ENCODE data around the gene ARHGEF28.

ARHGEF28 gene

DNA sequence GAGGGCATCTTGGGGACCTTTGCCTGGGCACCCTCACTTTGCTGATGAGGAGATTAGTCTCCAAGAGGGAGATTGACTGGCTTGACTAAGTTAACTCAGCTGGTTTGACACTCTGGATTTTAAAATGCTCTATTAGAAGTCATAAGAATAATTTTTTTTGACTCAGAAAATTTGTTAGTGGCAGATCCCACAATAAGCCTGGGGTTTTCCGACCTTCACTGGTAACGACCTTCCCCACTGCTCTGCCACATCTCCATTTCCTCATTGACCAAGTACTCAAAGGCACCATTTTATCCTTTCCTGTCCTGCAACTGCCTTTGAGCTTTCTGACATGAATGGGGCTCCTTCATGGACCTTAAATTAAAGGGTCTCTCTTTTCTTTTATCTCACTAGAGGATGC lies 67.0 kb downstream of the ARHGEF28 start:
- Histone ChIP-seq H3K27me3 (no peaks in the 10 kb centered on the region), H3K36me3 (no peaks in the 10 kb centered on the region), H3K4me1 (ENCODE audit: control insufficient read depth in 1 of 2, insufficient read depth in 1 of 2, low read depth in 1 of 2, low read length in 1 of 2) (no peaks in the 10 kb centered on the region), H3K4me3 (ENCODE audit: low read depth in 1 of 2, low read length in 1 of 2) (no peak overlapping the region), H3K27ac (no peak overlapping the region), H3K9me3 (no peaks in the 10 kb centered on the region)
- TF ChIP-seq, protein P1, sequence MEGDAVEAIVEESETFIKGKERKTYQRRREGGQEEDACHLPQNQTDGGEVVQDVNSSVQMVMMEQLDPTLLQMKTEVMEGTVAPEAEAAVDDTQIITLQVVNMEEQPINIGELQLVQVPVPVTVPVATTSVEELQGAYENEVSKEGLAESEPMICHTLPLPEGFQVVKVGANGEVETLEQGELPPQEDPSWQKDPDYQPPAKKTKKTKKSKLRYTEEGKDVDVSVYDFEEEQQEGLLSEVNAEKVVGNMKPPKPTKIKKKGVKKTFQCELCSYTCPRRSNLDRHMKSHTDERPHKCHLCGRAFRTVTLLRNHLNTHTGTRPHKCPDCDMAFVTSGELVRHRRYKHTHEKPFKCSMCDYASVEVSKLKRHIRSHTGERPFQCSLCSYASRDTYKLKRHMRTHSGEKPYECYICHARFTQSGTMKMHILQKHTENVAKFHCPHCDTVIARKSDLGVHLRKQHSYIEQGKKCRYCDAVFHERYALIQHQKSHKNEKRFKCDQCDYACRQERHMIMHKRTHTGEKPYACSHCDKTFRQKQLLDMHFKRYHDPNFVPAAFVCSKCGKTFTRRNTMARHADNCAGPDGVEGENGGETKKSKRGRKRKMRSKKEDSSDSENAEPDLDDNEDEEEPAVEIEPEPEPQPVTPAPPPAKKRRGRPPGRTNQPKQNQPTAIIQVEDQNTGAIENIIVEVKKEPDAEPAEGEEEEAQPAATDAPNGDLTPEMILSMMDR (IDR thresholded peaks at IDR 0.05) = no peak

DNA sequence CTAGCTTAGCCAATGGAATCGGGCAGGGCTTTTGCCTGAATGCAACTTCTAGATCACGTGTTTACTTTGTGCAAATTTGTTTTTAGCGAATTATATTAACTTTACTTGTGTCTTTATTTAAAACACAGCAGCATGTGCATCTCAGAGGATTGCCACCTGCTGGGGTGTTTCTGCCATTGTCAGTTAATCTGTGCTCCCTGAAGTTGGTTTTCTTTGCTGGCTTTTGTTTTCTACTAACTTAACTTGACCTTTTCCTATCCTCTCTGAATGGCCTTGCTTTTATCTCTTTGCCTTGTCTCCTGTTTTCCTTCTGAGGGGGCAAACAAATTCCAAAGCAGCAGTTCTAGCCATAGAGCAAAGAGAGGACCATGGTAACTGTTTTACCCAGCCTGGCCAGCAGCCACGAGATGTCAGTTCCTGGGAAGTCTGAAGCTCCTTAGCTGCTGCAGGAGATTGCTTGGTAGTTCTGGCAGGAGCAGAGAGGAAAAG lies 67.6 kb downstream of the ARHGEF28 start:
- Histone ChIP-seq H3K9me3 (no peaks in the 10 kb centered on the region), H3K27ac (no peak overlapping the region), H3K4me1 (ENCODE audit: control insufficient read depth in 1 of 2, insufficient read depth in 1 of 2, low read depth in 1 of 2, low read length in 1 of 2) (no peaks in the 10 kb centered on the region), H3K27me3 (no peaks in the 10 kb centered on the region), H3K4me3 (ENCODE audit: low read depth in 1 of 2, low read length in 1 of 2) (no peak overlapping the region), H3K36me3 (no peaks in the 10 kb centered on the region)
- TF ChIP-seq, protein P1 (IDR thresholded peaks at IDR 0.05) = no peak

DNA sequence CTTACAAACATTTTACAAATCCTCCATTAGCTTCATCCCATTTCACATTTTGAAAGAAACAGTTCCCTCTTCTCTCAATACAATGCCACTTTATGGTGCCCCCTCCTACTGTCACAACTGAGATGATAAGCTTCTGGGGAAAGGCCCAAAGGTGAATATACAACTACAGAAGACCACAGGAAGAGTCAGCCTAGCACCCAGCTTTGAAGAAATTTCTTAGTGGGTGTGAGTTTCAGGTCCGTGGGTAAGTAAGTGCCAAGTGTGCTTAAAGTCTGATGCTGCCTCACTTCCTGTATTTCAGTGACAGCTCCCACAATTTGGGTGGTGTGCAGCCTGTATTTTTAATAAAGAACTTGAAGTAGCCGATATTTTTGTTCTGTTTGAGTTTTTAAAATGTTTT lies 68.1 kb downstream of the ARHGEF28 start:
- TF ChIP-seq, protein P1 (IDR thresholded peaks at IDR 0.05) = no peak
- no peaks in the 10 kb centered on the region for H3K27me3 ChIP-seq
- H3K36me3 ChIP-seq = no peaks in the 10 kb centered on the region
- no peaks in the 10 kb centered on the region for H3K4me1 ChIP-seq (ENCODE audit: control insufficient read depth in 1 of 2, insufficient read depth in 1 of 2, low read depth in 1 of 2, low read length in 1 of 2)
- no peak overlapping the region for H3K27ac ChIP-seq
- H3K4me3 ChIP-seq (ENCODE audit: low read depth in 1 of 2, low read length in 1 of 2) = no peak overlapping the region
- H3K9me3 ChIP-seq = no peaks in the 10 kb centered on the region

DNA sequence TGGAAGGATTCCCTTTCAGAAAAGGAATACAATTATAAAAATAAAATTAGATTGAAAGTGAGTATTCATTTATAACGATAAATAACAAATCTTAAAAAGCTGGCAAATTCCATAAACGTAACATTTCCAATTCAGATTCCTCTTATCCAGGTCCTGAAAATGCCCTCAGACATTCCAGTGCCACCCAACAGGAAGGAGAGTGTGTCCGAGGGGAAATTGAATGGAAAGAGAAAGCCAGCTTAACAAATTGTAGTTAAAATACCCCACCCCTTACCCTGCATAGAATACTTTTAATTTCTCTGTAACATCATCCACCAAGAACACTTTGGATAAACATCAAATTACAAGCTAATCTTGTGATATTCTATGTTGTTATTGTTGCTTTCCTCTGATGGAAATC lies 72.0 kb downstream of the ARHGEF28 start:
- H3K36me3 ChIP-seq = no peaks in the 10 kb centered on the region
- TF ChIP-seq, protein P1 (IDR thresholded peaks at IDR 0.05) = no peak

DNA sequence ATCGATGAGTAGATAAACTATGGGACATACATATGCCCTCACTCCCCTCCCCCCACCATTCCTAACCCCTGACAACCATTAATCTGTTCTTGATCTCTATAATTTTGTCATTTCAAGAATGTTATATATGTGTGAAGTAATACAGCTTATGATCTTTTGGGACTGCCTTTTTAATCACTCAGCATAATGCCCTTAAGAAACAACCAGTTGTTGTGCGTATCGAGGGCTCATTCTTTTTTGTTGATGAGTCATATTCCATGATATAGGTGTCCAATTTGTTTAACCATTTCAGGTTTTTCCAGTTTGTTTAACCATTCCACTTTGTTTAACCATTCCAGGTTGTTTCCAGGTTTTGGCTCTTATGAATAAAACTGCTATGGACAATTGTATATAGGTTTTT lies 75.6 kb downstream of the ARHGEF28 start:
- no peak overlapping the region for H3K4me3 ChIP-seq (ENCODE audit: low read depth in 1 of 2, low read length in 1 of 2)
- H3K4me1 ChIP-seq (ENCODE audit: control insufficient read depth in 1 of 2, insufficient read depth in 1 of 2, low read depth in 1 of 2, low read length in 1 of 2) = no peaks in the 10 kb centered on the region
- TF ChIP-seq, protein P1 (IDR thresholded peaks at IDR 0.05) = no peak
- no peaks in the 10 kb centered on the region for H3K27me3 ChIP-seq
- H3K27ac ChIP-seq = no peak overlapping the region
- no peaks in the 10 kb centered on the region for H3K9me3 ChIP-seq
- H3K36me3 ChIP-seq = no peaks in the 10 kb centered on the region

More for the DNA sequence above, 72.0 kb downstream of the ARHGEF28 start:
- Histone ChIP-seq H3K27ac (no peak overlapping the region), H3K27me3 (no peaks in the 10 kb centered on the region), H3K4me3 (ENCODE audit: low read depth in 1 of 2, low read length in 1 of 2) (no peak overlapping the region), H3K4me1 (ENCODE audit: control insufficient read depth in 1 of 2, insufficient read depth in 1 of 2, low read depth in 1 of 2, low read length in 1 of 2) (no peaks in the 10 kb centered on the region), H3K9me3 (no peaks in the 10 kb centered on the region)

DNA sequence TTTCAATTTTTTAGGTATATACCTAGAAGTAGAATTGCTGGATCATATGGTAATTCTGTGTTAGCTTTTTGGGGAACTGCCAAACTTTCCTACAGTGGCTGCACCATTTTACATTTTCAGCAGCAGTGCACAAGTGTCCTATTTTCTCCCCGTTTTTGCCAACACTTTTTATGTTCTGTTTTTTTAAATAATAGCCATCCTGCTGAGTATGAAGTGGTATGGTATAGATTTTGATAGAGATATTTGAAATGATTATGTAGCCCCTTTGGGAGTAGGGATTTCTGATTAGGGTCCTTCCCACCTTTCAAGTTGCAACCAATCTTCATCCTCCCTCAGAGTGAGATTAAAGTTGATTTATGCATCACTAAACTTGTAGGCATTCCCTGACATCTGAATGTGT lies 76.5 kb downstream of the ARHGEF28 start:
- H3K4me1 ChIP-seq (ENCODE audit: control insufficient read depth in 1 of 2, insufficient read depth in 1 of 2, low read depth in 1 of 2, low read length in 1 of 2) = no peaks in the 10 kb centered on the region
- no peaks in the 10 kb centered on the region for H3K36me3 ChIP-seq
- TF ChIP-seq, protein P1 (IDR thresholded peaks at IDR 0.05) = no peak
- H3K9me3 ChIP-seq = no peaks in the 10 kb centered on the region
- H3K4me3 ChIP-seq (ENCODE audit: low read depth in 1 of 2, low read length in 1 of 2) = no peak overlapping the region
- H3K27me3 ChIP-seq = no peaks in the 10 kb centered on the region
- H3K27ac ChIP-seq = no peak overlapping the region
